Stimulated activated naive CD4-positive, alpha-beta T cell treated with Interleukin-2 at 50 U/mL for 16 hours (primary cell): ENCODE results near the gene RETREG3.
"Not testable (repeated sequence)": the region's sequence is repeated elsewhere in the genome, so short reads cannot be mapped to it uniquely, and the experiment has no call there.

ENCODE experiments used
- DNase-seq: peaks from one replicate; lab custom pipeline; 2025; lab: John Stamatoyannopoulos, UW

RETREG3 gene

GRCh38 chr17:42609182-42609813, at the start of gene RETREG3, which contains the start of gene TUBG1:
Gene RETREG3, minus strand, starts transcription at chr17:42609374. Its CDS starts 50 bp downstream, at chr17:42609324.
Gene TUBG1, plus strand, starts transcription at chr17:42609683. Its CDS starts 55 bp downstream, at chr17:42609738.
- DNase-seq, result peak; percentile 99

- DNase-seq, result no peak
Observed at GRCh38 chr17:42657824-42658588, 48.8 kb upstream of the RETREG3 start.

- no peak for DNase-seq
Observed at GRCh38 chr17:42655528-42655927, 46.4 kb upstream of the RETREG3 start.

GRCh38 chr17:42653179-42654124, 44.3 kb upstream of the RETREG3 start:
- no peak for DNase-seq

GRCh38 chr17:42651392-42651791, 42.2 kb upstream of the RETREG3 start:
- DNase-seq, result no peak

- DNase-seq, result no peak
Observed at GRCh38 chr17:42647778-42648177, 38.6 kb upstream of the RETREG3 start.

GRCh38 chr17:42642336-42642735, 33.2 kb upstream of the RETREG3 start:
- no peak for DNase-seq

GRCh38 chr17:42640121-42640520, 30.9 kb upstream of the RETREG3 start:
- DNase-seq, result no peak

- DNase-seq, result no peak
Observed at GRCh38 chr17:42639525-42640113, 30.4 kb upstream of the RETREG3 start.

- no peak for DNase-seq
Observed at GRCh38 chr17:42632949-42633444, 23.8 kb upstream of the RETREG3 start.

- DNase-seq, result no peak
Observed at GRCh38 chr17:42629411-42630009, 20.3 kb upstream of the RETREG3 start.

- not testable (repeated sequence) for DNase-seq
Observed at GRCh38 chr17:42627032-42627764, 18.0 kb upstream of the RETREG3 start.

- DNase-seq, result no peak
Observed at GRCh38 chr17:42623732-42624596, 14.8 kb upstream of the RETREG3 start.

- no peak for DNase-seq
Observed at GRCh38 chr17:42623271-42623670, 14.1 kb upstream of the RETREG3 start.

GRCh38 chr17:42621987-42622386, 12.8 kb upstream of the RETREG3 start:
- DNase-seq, result not testable (repeated sequence)

GRCh38 chr17:42618442-42619150, 9.4 kb upstream of the RETREG3 start:
- no peak for DNase-seq

- no peak for DNase-seq
Observed at GRCh38 chr17:42617956-42618431, 8.8 kb upstream of the RETREG3 start.

- no peak for DNase-seq
Observed at GRCh38 chr17:42613699-42614295, 4.6 kb upstream of the RETREG3 start.
